ENCODE data around the gene CHI3L1. TPM values are rescaled to one million over a fixed set of nuclear protein-coding genes. Genes with fewer than 3 reads are reported as not detected.

The CHI3L1 gene
- total RNA-seq, 2 donors from 2014 or later, result 0.68 to 5.0 TPM

GRCh38 chr1:203190949-203191348 lies 4.4 kb upstream of the CHI3L1 start:
- TF ChIP-seq CTCF (IDR thresholded peaks at IDR 0.05), result no peak
- ATAC-seq (ENCODE audit: insufficient number of reproducible peaks, low FRiP score, low read depth), result no peak
- Histone ChIP-seq H3K36me3 (no peaks in the 10 kb centered on the region), H3K27me3 (replicated peaks; ENCODE audit: insufficient read depth) (no peaks in the 10 kb centered on the region), H3K4me1 (ENCODE audit: control insufficient read depth in 1 of 2, low read depth in 2 of 2) (no peaks in the 10 kb centered on the region), H3K9me3 (no peaks in the 10 kb centered on the region), H3K4me3 (no peak overlapping the region), H3K27ac (no peak overlapping the region)
- no peak for DNase-seq (ENCODE audit: low spot score)

- TF ChIP-seq CTCF (IDR thresholded peaks at IDR 0.05), result no peak
- Histone ChIP-seq H3K9me3 (no peaks in the 10 kb centered on the region), H3K27ac (no peak overlapping the region), H3K4me1 (ENCODE audit: control insufficient read depth in 1 of 2, low read depth in 2 of 2) (no peaks in the 10 kb centered on the region), H3K4me3 (no peak overlapping the region), H3K36me3 (no peaks in the 10 kb centered on the region), H3K27me3 (replicated peaks; ENCODE audit: insufficient read depth) (no peaks in the 10 kb centered on the region)
- DNase-seq (ENCODE audit: low spot score) (no peak), ATAC-seq (ENCODE audit: insufficient number of reproducible peaks, low FRiP score, low read depth) (no peak)
These were observed 3.4 kb upstream of the CHI3L1 start for GRCh38 chr1:203189951-203190352.

GRCh38 chr1:203188686-203189232 lies 2.3 kb upstream of the CHI3L1 start:
- DNase-seq (ENCODE audit: low spot score), result no peak
- Histone ChIP-seq H3K4me1 (ENCODE audit: control insufficient read depth in 1 of 2, low read depth in 2 of 2) (no peaks in the 10 kb centered on the region), H3K36me3 (no peaks in the 10 kb centered on the region), H3K27ac (no peak overlapping the region), H3K27me3 (replicated peaks; ENCODE audit: insufficient read depth) (no peaks in the 10 kb centered on the region), H3K4me3 (no peak overlapping the region), H3K9me3 (no peaks in the 10 kb centered on the region)
- TF ChIP-seq CTCF (IDR thresholded peaks at IDR 0.05), result no peak
- ATAC-seq (ENCODE audit: insufficient number of reproducible peaks, low FRiP score, low read depth), result no peak

- Histone ChIP-seq H3K4me3 (no peak overlapping the region), H3K27ac (no peak overlapping the region), H3K4me1 (ENCODE audit: control insufficient read depth in 1 of 2, low read depth in 2 of 2) (no peaks in the 10 kb centered on the region), H3K36me3 (no peaks in the 10 kb centered on the region), H3K9me3 (no peaks in the 10 kb centered on the region), H3K27me3 (replicated peaks; ENCODE audit: insufficient read depth) (no peaks in the 10 kb centered on the region)
- no peak for TF ChIP-seq CTCF (IDR thresholded peaks at IDR 0.05)
- ATAC-seq (ENCODE audit: insufficient number of reproducible peaks, low FRiP score, low read depth) (no peak), DNase-seq (ENCODE audit: low spot score) (no peak)
These were observed 1.3 kb upstream of the CHI3L1 start for GRCh38 chr1:203187689-203188264.

- H3K27me3 ChIP-seq (replicated peaks; ENCODE audit: insufficient read depth), result no peaks in the 10 kb centered on the region
- TF ChIP-seq CTCF (IDR thresholded peaks at IDR 0.05), result no peak
- no peaks in the 10 kb centered on the region for H3K36me3 ChIP-seq
- no peaks in the 10 kb centered on the region for H3K4me1 ChIP-seq (ENCODE audit: control insufficient read depth in 1 of 2, low read depth in 2 of 2)
- H3K9me3 ChIP-seq, result no peaks in the 10 kb centered on the region
- DNase-seq (ENCODE audit: low spot score), result no peak
- H3K4me3 ChIP-seq, result no peak overlapping the region
- no peak overlapping the region for H3K27ac ChIP-seq
- no peak for ATAC-seq (ENCODE audit: insufficient number of reproducible peaks, low FRiP score, low read depth)
These were observed 791 bp upstream of the CHI3L1 start for GRCh38 chr1:203187304-203187685.
